Stimulated activated CD8-positive, alpha-beta memory T cell treated with anti-CD3 and anti-CD28 coated beads, Interleukin-12 subunit alpha, Interleukin-12 subunit beta, amount 100 ng/mL, for 24 hours (primary cell): Measurements from ENCODE around the gene OBSL1.
A peak's percentile ranks its signal among the peaks of the same experiment; 100 is the strongest.

Experiments used
- DNase-seq: peaks from one replicate; pipeline ENCODE4 v3.0.0-alpha.2; 2020; ENCODE audit errors: extremely low read depth

OBSL1 gene

DNA sequence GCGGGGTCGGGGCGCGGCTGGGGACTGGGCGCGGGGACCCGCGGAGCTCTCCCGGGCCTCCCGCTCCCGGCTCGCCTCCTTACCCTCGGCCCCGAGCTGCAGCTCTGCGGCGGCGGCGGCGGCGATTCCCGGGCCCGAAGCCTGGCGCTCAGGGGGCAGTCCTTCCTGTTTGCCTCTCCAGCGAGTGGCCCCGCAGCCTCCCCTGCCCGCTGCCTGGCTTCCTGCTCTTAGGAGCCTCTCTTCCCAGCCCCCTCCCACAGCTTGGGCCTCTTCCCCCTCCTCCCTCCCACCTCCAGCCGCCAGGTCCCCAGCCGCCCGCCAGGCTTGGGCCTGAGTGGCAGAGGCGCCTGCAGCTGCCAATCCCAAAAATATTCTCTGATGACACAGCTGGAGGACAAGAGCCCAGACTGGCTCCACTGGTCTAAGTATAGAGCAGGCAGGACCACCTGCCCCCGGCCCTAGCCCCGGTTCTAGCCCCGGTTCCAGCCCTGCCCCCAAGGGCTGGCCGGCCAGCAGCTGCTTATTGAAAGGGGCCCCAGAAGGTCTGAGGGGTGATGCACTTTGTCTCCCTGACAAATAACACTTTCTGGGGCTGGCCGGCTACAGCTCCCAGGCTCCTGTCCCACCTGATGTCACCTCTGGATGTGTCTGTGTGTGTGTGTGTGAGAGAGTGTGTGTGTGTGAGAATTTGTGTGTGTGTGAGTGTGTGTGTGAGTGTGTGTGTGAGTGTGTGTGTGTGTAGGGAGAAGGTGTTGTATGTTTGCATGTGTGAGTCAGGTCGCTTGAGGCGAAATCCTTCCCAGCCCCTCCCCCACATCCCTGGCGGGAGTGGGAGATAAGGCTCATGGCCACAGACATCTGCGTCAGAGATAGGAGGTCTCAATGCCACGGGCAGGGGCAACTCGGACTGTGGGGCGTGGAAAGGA, at the start of gene OBSL1:
Gene OBSL1 (minus strand): TSS at position 229 of the 926 bp plus-strand sequence. CDS start 307 bp downstream, outside the sequence.
- no peak for DNase-seq

DNA sequence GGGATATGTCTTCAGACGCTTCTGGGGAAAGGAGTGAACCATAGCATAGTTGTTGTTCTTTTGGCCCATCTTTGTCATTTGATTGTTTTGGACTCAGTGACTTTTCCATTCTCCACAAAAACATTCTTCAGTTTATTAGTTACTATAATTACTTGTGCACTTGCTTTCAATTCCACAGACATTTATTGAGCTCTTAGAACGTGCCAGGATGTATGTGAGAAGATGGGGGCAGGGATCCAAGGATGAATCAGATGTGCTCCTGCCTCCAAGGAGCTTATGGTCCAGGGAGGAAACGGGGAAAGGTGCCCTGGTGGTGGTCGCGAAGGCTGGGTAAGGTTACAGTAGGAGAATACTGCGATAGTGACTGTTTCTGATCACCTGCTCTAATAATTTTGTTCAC, 49.2 kb upstream of the OBSL1 start:
- no peak for DNase-seq

- no peak for DNase-seq
These were observed 47.9 kb upstream of the OBSL1 start for GRCh38 chr2:219619235-219619634.

- DNase-seq = no peak
These were observed 47.4 kb upstream of the OBSL1 start for GRCh38 chr2:219618733-219619122.

GRCh38 chr2:219616550-219616949, 45.2 kb upstream of the OBSL1 start:
- DNase-seq = no peak

GRCh38 chr2:219615894-219616293, 44.6 kb upstream of the OBSL1 start:
- no peak for DNase-seq

DNA sequence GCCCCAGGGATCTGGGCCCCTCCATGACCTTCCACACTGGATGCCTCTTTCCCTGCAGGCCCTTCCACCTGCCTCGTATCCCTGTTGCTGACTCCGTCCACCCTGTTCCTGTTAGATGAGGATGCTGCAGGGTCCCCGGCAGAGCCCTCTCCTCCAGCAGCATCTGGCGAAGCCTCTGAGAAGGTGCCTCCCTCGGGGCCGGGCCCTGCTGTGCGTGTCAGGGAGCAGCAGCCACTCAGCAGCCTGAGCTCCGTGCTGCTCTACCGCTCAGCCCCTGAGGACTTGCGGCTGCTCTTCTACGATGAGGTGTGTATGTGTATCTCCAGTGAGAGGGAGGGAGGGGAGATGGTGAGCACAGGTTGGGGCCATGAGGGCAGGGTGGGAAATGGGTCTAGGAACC, 43.7 kb upstream of the OBSL1 start:
- DNase-seq = no peak

DNA sequence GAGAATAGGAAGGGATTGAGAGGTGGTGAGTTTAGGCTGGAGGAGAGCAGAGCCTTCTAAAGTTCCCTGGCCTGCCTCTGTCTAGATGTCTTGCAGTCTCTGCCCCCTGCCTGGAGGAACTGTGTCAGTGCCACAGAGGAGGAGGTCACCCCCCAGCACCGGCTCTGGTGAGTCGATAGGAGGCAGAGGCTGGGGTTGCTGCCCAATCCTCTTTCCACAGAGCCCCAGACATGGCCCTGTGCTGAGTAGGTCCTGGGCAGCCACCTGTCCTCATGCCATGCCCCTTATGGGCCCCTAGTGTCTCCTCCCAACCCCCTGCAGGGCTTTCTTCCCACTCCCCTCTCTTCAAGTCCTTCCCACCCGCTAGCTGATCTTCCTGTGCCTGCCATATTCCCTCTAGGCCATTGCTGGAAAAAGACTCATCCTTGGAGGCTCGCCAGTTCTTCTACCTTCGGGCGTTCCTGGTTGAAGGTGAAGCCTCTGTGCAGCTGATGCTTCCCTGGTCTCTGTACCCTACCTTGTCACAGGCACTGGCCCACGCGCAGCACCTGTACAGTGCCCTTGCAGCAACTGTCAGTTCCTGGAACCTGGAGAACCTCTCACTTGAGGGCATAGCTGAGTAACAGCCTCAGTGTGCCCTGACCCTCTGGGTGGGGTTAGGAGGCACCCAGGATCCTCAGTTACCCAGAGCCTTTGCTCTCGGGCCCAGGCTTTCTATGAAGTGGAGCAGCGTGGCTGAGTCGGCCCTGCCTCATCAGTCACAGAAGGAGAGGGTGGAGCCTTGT, 42.9 kb upstream of the OBSL1 start:
- no peak for DNase-seq

DNA sequence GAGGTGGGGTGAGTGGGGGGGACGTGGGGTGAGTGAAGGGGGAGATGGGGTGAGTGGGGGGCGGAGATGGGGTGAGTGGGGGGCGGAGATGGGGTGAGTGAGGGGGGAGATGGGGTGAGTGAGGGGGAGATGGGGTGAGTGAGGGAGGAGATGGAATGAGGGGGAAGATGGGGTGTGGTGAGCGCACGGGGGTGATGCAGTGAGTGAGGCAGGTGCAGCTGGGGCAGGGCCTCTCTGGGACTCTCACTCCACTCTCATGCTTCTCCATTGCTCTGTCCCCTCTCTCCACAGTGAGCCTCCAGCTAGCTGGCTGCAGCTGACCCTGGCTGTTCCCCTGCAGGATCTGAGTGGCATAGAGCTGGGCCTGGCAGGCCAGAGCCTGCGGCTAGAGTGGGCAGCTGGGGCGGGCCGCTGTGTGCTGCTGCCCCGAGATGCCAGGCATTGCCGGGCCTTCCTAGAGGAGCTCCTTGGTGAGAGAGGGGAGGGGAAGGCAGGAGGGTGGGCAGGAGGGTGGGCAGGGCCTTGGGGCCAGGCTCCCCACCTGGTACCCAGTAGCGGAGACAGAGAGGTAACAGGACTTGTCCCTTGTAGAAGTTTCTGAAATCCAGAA, 42.2 kb upstream of the OBSL1 start:
- DNase-seq = no peak

GRCh38 chr2:219612577-219613286, 41.4 kb upstream of the OBSL1 start:
- no peak for DNase-seq

- no peak for DNase-seq
These were observed 40.7 kb upstream of the OBSL1 start for GRCh38 chr2:219611866-219612576.

DNA sequence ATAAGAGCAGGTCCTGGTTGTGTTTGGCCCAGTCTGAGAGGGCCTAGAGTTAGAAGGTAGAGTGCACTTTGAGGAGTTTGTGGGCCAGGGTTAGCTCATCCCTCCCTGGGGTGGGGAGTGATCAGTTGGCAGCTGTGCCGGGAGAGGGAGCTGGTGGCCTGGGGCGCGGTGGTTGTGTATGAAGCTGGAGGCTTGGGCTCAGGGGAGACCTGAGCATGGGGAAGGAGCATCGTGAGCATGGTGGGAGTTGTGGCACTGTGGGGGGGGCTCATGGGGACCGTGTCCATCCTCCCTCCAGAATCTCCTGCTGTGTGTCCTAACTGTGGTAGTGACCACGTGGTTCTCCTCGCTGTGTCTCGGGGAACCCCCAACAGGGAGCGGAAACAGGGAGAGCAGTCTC, 40.0 kb upstream of the OBSL1 start:
- no peak for DNase-seq

- DNase-seq = no peak
These were observed 37.9 kb upstream of the OBSL1 start for GRCh38 chr2:219609149-219609750.

DNA sequence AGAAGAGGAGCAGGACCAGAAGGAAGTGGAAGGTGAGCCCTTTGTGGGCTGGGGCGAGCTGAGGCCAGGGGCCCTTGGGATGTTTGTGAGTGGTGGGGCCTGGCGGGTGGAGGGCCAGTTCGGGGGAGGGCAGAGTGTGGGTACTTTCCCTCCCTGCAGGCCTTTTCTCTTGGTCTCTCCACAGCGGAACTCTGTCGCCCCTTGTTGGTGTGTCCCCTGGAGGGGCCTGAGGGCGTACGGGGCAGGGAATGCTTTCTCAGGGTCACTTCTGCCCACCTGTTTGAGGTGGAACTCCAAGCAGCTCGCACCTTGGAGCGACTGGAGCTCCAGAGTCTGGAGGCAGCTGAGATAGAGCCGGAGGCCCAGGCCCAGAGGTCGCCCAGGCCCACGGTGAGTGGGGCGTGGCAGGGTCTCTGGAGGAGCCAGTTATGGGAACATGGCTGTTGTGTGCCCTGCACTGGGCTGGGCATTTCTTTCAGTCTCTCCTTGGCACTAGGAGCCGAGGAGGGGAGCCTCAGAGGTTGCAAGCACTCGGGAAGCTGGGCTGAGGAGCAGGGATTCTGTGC, 37.1 kb upstream of the OBSL1 start:
- DNase-seq = no peak

DNA sequence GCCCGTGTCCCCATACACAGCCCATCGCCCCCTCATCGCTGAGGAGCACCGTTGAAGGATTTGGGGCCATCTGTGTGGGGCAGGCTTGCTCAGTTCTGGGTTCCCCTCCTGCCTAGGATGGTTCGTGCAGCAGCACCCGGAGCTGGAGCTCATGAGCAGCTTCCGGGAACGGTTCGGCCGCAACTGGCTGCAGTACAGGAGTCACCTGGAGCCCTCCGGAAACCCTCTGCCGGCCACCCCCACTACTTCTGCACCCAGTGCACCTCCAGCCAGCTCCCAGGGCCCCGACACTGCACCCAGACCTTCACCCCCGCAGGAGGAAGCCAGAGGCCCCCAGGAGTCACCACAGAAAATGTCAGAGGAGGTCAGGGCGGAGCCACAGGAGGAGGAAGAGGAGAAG, 36.6 kb upstream of the OBSL1 start:
- no peak for DNase-seq

DNA sequence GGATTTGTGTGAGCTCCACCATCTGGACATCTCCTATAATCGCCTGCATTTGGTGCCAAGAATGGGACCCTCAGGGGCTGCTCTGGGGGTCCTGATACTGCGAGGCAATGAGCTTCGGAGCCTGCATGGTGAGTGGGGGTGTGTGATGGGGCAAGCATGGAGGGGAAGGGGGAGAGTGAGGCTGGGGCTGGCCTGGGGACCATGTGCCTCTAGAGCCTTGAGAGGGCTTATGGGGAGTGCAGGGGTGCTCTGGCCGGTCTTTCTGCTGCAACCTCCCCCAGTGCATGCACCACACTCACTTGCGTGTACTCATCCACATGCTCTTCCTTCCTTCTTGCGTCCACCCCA, 34.2 kb upstream of the OBSL1 start:
- DNase-seq = no peak

DNA sequence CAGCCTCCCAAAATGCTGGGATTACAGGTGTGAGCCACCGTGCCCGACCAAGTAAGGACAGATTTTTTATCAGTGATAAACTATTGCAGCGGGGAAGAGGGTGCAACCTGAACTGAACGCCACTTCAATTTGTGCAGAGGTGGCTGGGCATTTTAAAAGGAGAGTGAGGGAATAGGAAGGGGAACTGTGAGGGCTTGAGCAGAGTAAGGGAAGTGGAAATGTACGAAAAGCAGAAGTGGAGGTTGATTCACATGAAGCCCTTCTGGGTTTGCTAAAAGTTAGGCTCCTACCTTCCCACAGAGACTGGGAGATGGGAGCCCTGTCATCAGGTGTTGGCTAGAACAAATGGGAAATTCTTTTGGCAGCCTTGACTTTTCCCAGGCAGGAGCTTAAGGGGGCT, 32.4 kb upstream of the OBSL1 start:
- DNase-seq = no peak

GRCh38 chr2:219598308-219599078, 27.2 kb upstream of the OBSL1 start:
- DNase-seq = no peak

GRCh38 chr2:219597552-219598307, 26.4 kb upstream of the OBSL1 start, which contains the start of gene STK11IP:
TSS of gene STK11IP (plus strand) at chr2:219597857. CDS start at chr2:219598120, 263 bp downstream.
- DNase-seq = peak; percentile 86
